Esophagus muscularis mucosa (tissue), 4 donors: ENCODE results near the gene C10orf71. TPM values are rescaled to one million over a fixed set of nuclear protein-coding genes. Genes with fewer than 3 reads are reported as not detected.
A peak's percentile ranks its signal among the peaks of the same experiment; 100 is the strongest.

Experiments used
- DNase-seq: peaks from one replicate; pipeline ENCODE4 v3.0.0-alpha.2; 2017; ENCODE audit errors: extremely low spot score
- H3K27ac ChIP-seq, 4 donors: fragments of 200-600 bp; sonication (generic); replicated peaks in 1 of 4; 1 replicate in 3 of 4; 2 replicates in 1 of 4; pipeline ENCODE4 v1.5.1; 2016 to 2019; ENCODE audit warnings: mild to moderate bottlenecking in 1 of 4
- H3K27me3 ChIP-seq, 4 donors: fragments of 200-600 bp; sonication (generic); one replicate each; pipeline versions ENCODE4 v1.5.1 to v1.6.0; 2016 to 2019
- H3K36me3 ChIP-seq, 4 donors: fragments of 200-600 bp; sonication (generic); one replicate each; pipeline ENCODE4 v1.5.1; 2016 to 2019
- H3K4me1 ChIP-seq, 4 donors: fragments of 200-600 bp; sonication (generic); one replicate each; pipeline ENCODE4 v1.5.1; 2016 to 2019
- H3K4me3 ChIP-seq, 4 donors: fragments of 200-600 bp; sonication (generic); 1 replicate in 2 of 4; 2 replicates in 2 of 4; pipeline ENCODE4 v1.5.1; 2016 to 2019; ENCODE audit warnings: mild to moderate bottlenecking in 4 of 4, moderate library complexity in 1 of 4
- H3K9me3 ChIP-seq, 4 donors: fragments of 200-600 bp; sonication (generic); 1 replicate in 3 of 4; 2 replicates in 1 of 4; pipeline ENCODE4 v1.5.1; 2016 to 2019
- CTCF ChIP-seq, 3 experiments: fragments of 200-600 bp in 2 of 3; fragments of 450-650 bp in 1 of 3; sonication (generic) in 2 of 3; IDR thresholded peaks; one replicate each; pipeline ENCODE4 v1.5.1; 2017 to 2019; ENCODE audit warnings: antibody characterized with exemption in 3 of 3, mild to moderate bottlenecking in 2 of 3, moderate library complexity in 1 of 3
- EP300 ChIP-seq: sonication (generic); formaldehyde crosslinking; IDR thresholded peaks from one replicate; pipeline ENCODE4 v1.6.1; 2017; ENCODE audit warnings: antibody characterized with exemption
- POLR2A ChIP-seq: fragments of 450-650 bp; IDR thresholded peaks from one replicate; pipeline ENCODE4 v1.6.1; 2017; ENCODE audit warnings: antibody characterized with exemption, moderate library complexity, mild to moderate bottlenecking, low read depth
- POLR2AphosphoS5 ChIP-seq, 2 donors: sonication (generic); formaldehyde crosslinking; IDR thresholded peaks; one replicate each; pipeline ENCODE4 v1.6.1; 2017; ENCODE audit warnings: antibody characterized with exemption in 2 of 2
- WGBS: methylation state at CpG from one replicate; pipeline ENCODE4 v1.1.5; 2018; 5-methylcytosine and 5-hydroxymethylcytosine counted together
- intact Hi-C: fragments of 100-400 bp; cut with DNase I; formaldehyde crosslinking; loops from one replicate; pipeline ENCODE4 v1.15.1; 2023
- total RNA-seq, 4 donors: library from RNA; depleted of rRNA; stranded (reverse); fragments of >200 nt; gene quantifications; one replicate each; pipeline versions ENCODE4 v1.1.0 to v1.2.1, GENCODE V29; 2016

C10orf71 gene
- total RNA-seq, 4 donors from 2014 or later, result 0.06 to 0.42 TPM; not detected in 2

- no peak overlapping the region for H3K4me3 ChIP-seq
- DNase-seq, result no peak
- no peak for TF ChIP-seq POLR2A
- peak in 1 of 2 donors; percentile 13 for TF ChIP-seq POLR2AphosphoS5 (IDR thresholded peaks at IDR 0.05)
- 41% methylated on average over 14 of the region's 21 CpGs for WGBS
- H3K27me3 ChIP-seq, result no peaks in the 10 kb centered on the region
- no peaks in the 10 kb centered on the region for H3K36me3 ChIP-seq
- peaks cover 11 to 30% (median 15%) of the 10 kb centered on the region in 4 donors for H3K4me1 ChIP-seq
- intact Hi-C loops, result no loop called here
- H3K9me3 ChIP-seq, result peaks cover 0 to 4% (median 0%) of the 10 kb centered on the region in 4 donors
- no peak overlapping the region for H3K27ac ChIP-seq
Measured at GRCh38 chr10:49272251-49273081, 26.5 kb upstream of the C10orf71 start.

- Histone ChIP-seq H3K27ac (no peak overlapping the region), H3K4me3 (no peak overlapping the region), H3K4me1 (peaks cover 11 to 36% (median 15%) of the 10 kb centered on the region in 4 donors), H3K36me3 (no peaks in the 10 kb centered on the region), H3K27me3 (no peaks in the 10 kb centered on the region), H3K9me3 (peaks cover 0 to 3% (median 0%) of the 10 kb centered on the region in 4 donors)
- DNase-seq, result no peak
- TF ChIP-seq POLR2AphosphoS5 (IDR thresholded peaks at IDR 0.05), result no peak
- no peak for TF ChIP-seq EP300
- TF ChIP-seq CTCF (IDR thresholded peaks at IDR 0.05), result no peak
- TF ChIP-seq POLR2A, result no peak
- intact Hi-C loops, result no loop called here
- WGBS, result 80% methylated on average over 1 of the region's 1 CpG
Measured at GRCh38 chr10:49273082-49273465, 25.9 kb upstream of the C10orf71 start.

- Histone ChIP-seq H3K4me3 (no peak overlapping the region), H3K27ac (no peak overlapping the region), H3K36me3 (no peaks in the 10 kb centered on the region), H3K4me1 (peaks cover 11 to 39% (median 15%) of the 10 kb centered on the region in 4 donors), H3K27me3 (no peaks in the 10 kb centered on the region), H3K9me3 (no peaks in the 10 kb centered on the region)
- no peak for DNase-seq
- 93% methylated on average over 8 of the region's 8 CpGs for WGBS
- intact Hi-C loops, result no loop called here
- no peak for TF ChIP-seq EP300
- no peak for TF ChIP-seq POLR2A
- no peak for TF ChIP-seq CTCF (IDR thresholded peaks at IDR 0.05)
- TF ChIP-seq POLR2AphosphoS5 (IDR thresholded peaks at IDR 0.05), result no peak
Measured at GRCh38 chr10:49273626-49274025, 25.3 kb upstream of the C10orf71 start.

GRCh38 chr10:49274886-49275285, 24.1 kb upstream of the C10orf71 start:
- peaks cover 11 to 49% (median 15%) of the 10 kb centered on the region in 4 donors for H3K4me1 ChIP-seq
- no peaks in the 10 kb centered on the region for H3K27me3 ChIP-seq
- H3K36me3 ChIP-seq, result no peaks in the 10 kb centered on the region
- H3K4me3 ChIP-seq, result no peak overlapping the region
- no peak for TF ChIP-seq POLR2AphosphoS5 (IDR thresholded peaks at IDR 0.05)
- no peak for DNase-seq
- WGBS, result 61% methylated on average over 6 of the region's 6 CpGs
- H3K27ac ChIP-seq, result no peak overlapping the region
- intact Hi-C loops, result no loop called here
- H3K9me3 ChIP-seq, result no peaks in the 10 kb centered on the region

- no peak overlapping the region for H3K4me3 ChIP-seq
- H3K27ac ChIP-seq, result no peak overlapping the region
- H3K27me3 ChIP-seq, result no peaks in the 10 kb centered on the region
- WGBS, result 91% methylated on average over 4 of the region's 4 CpGs
- H3K9me3 ChIP-seq, result no peaks in the 10 kb centered on the region
- intact Hi-C loops, result no loop called here
- TF ChIP-seq CTCF (IDR thresholded peaks at IDR 0.05) (no peak), POLR2A (no peak), POLR2AphosphoS5 (IDR thresholded peaks at IDR 0.05) (no peak), EP300 (no peak)
- peaks cover 11 to 44% (median 15%) of the 10 kb centered on the region in 4 donors for H3K4me1 ChIP-seq
- DNase-seq, result no peak
- no peaks in the 10 kb centered on the region for H3K36me3 ChIP-seq
Measured at GRCh38 chr10:49275896-49276295, 23.1 kb upstream of the C10orf71 start.
